ENCODE results near the gene TOP3A.

- TF ChIP-seq CTCF (optimal IDR thresholded peaks at IDR 0.05 in 1 of 3, IDR thresholded peaks at IDR 0.05 in 1 of 3, conservative IDR thresholded peaks at IDR 0.05 in 1 of 3; ENCODE audit: extremely low read depth in 1 of 3, insufficient read depth in 2 of 3, low read length in 3 of 3) (no peak), EZH2 (IDR thresholded peaks at IDR 0.05; ENCODE audit: low read length) (no peak)
These were observed 3.3 kb upstream of the TOP3A start for GRCh38 chr17:18318117-18318516.

All from keratinocyte (primary cell).